Measurements from ENCODE around the gene PATL1. TPM values are rescaled to one million over a fixed set of nuclear protein-coding genes. Genes with fewer than 3 reads are reported as not detected.
A peak's percentile ranks its signal among the peaks of the same experiment; 100 is the strongest.
"Not testable (repeated sequence)": the region's sequence is repeated elsewhere in the genome, so short reads cannot be mapped to it uniquely, and the experiment has no call there.

PATL1 gene
- total RNA-seq, 2 experiments from 2014 or later = 51.8 to 55.2 TPM

DNA sequence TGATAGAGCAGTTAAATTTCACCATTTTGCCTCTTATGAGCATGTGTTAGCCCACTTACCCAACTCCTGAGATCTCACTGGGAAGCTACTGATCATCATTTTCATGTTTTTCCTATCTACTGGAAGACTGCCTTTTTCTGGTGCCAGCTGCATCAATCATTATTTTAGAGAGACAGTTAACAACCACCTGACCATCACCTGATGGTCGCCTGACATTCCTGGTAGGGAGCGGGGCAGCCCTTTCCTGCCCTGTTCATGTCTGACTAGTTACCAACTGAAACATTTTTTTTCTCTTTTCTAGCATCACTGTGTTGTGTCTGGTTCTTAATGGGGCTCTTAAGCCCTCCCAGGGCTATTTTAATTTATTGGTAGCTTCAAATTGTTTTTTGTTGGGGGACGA, 20.2 kb upstream of the PATL1 start:
- Mint-ChIP-seq H3K36me3 (ENCODE audit: low read depth) (no peaks in the 10 kb centered on the region), H3K4me1 (ENCODE audit: low read depth) (no peaks in the 10 kb centered on the region), H3K4me3 (no peak overlapping the region), H3K27me3 (peaks cover 37% of the 10 kb centered on the region), H3K27ac (no peak overlapping the region), H3K9me3 (peaks cover 13% of the 10 kb centered on the region)
- Histone ChIP-seq H3K4me1 (ENCODE audit: insufficient read depth, low read length) (no peaks in the 10 kb centered on the region), H3K36me3 (ENCODE audit: insufficient read depth, low read length) (no peaks in the 10 kb centered on the region), H3K4me3 (ENCODE audit: low read length) (no peak overlapping the region), H3K9me3 (ENCODE audit: control insufficient read depth in 1 of 2, insufficient read depth in 1 of 2, low read length in 2 of 2) (peaks cover 6 to 22% of the 10 kb centered on the region in 2 experiments), H3K27ac (ENCODE audit: low read depth in 1 of 2, low read length in 2 of 2) (no peak overlapping the region), H3K27me3 (ENCODE audit: control insufficient read depth in 1 of 2, insufficient read depth in 2 of 2, low read length in 2 of 2) (peaks cover 4 to 8% of the 10 kb centered on the region in 2 experiments)
- CTCF ChIA-PET = no interaction called here
- TF ChIP-seq, protein P1, sequence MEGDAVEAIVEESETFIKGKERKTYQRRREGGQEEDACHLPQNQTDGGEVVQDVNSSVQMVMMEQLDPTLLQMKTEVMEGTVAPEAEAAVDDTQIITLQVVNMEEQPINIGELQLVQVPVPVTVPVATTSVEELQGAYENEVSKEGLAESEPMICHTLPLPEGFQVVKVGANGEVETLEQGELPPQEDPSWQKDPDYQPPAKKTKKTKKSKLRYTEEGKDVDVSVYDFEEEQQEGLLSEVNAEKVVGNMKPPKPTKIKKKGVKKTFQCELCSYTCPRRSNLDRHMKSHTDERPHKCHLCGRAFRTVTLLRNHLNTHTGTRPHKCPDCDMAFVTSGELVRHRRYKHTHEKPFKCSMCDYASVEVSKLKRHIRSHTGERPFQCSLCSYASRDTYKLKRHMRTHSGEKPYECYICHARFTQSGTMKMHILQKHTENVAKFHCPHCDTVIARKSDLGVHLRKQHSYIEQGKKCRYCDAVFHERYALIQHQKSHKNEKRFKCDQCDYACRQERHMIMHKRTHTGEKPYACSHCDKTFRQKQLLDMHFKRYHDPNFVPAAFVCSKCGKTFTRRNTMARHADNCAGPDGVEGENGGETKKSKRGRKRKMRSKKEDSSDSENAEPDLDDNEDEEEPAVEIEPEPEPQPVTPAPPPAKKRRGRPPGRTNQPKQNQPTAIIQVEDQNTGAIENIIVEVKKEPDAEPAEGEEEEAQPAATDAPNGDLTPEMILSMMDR (IDR thresholded peaks at IDR 0.05) = no peak
- POLR2A ChIA-PET = no interaction called here
- DNase-seq = no peak
- intact Hi-C loops (cut with DNase I, micrococcal nuclease) = loop anchor here in 1 of 2 experiments (10.0 kb wide), 1 partner anchor 424 kb away; no protein-coding TSS in a partner anchor
- no peak for ATAC-seq (ENCODE audit: poor library complexity)

DNA sequence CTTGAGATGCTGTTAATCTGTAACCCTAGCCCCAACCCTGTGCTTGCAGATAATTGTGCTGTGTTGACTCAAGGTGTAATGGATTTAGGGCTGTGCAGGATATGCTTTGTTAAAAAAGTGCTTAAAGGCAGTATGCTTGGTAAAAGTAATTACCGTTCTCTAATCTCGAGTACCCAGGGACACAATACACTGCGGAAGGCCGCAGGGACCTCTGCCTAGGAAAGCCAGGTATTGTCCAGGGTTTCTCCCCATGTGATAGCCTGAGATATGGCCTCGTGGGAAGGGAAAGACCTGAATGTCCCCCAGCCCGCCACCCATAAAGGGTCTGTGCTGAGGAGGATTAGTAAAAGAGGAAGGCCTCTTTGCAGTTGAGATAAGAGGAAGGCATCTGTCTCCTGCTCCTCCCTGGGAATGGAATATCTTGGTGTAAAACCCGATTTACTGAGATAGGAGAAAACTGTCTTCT, 12.5 kb upstream of the PATL1 start:
- H3K4me1 ChIP-seq (ENCODE audit: insufficient read depth, low read length); H3K36me3 ChIP-seq (ENCODE audit: insufficient read depth, low read length); H3K4me3 ChIP-seq (ENCODE audit: low read length); H3K36me3 Mint-ChIP-seq (ENCODE audit: low read depth); POLR2A ChIA-PET; H3K27ac ChIP-seq (ENCODE audit: low read depth in 1 of 2, low read length in 2 of 2); H3K27ac Mint-ChIP-seq; H3K4me1 Mint-ChIP-seq (ENCODE audit: low read depth); ATAC-seq (ENCODE audit: poor library complexity); DNase-seq; H3K27me3 ChIP-seq (ENCODE audit: control insufficient read depth in 1 of 2, insufficient read depth in 2 of 2, low read length in 2 of 2); CTCF ChIA-PET; H3K4me3 Mint-ChIP-seq; H3K9me3 Mint-ChIP-seq; H3K9me3 ChIP-seq (ENCODE audit: control insufficient read depth in 1 of 2, insufficient read depth in 1 of 2, low read length in 2 of 2): not testable (repeated sequence)
- H3K27me3 Mint-ChIP-seq = peaks cover 32% of the 10 kb centered on the region
- intact Hi-C loops (cut with DNase I, micrococcal nuclease) = loop anchor here in 1 of 2 experiments (10.0 kb wide), 1 partner anchor 416 kb away; no protein-coding TSS in a partner anchor

DNA sequence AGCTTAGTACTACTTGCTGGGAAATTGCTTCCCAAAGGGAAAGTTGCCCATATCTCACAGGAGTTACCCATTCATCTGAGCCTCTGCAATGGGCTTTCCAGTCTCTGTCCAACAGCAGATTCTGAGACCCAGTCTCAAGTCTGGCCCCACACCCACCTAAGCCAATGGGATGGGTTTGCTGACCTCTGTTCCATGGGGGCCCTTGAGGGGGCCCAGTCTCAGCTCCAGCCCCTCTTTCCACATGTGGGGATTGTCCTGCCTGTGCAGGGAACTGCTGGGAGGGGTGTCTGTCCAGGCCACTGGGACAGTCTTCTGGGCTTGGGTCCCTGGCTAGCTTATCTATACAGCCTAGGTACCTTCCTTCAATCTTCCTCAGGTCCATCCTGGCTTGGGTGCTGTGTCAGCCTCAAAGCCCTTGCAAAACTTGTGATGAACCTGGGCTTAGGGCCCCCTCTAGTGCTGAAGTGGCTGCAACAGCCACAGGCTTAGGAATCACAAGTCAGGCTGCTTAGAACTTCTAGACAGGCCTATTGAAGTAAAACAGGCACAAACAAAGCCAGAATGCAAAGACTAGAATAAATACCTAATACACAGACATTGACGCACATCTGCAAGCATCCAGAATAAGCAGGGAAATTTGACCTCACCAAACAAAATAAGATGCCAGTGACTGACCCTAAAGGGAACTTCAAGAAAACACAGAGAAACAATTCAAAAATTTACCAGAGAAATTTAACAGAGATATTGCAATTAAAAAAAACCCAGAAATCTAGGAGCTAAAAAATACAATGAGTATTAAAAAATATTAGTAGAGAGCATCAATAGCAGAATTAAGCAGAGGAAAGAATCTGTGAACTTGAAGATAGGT, 11.7 kb upstream of the PATL1 start:
- POLR2A ChIA-PET = interaction anchor here (1.2 kb wide), 1 partner anchor 11 kb away, joined by 3 read pairs; the partner anchor contains the start of gene PATL1
- peak; percentile 93 for ATAC-seq (ENCODE audit: poor library complexity)

More for the DNA sequence above, 11.7 kb upstream of the PATL1 start:
- H3K9me3 Mint-ChIP-seq = no peaks in the 10 kb centered on the region
- H3K27ac ChIP-seq (ENCODE audit: low read depth in 1 of 2, low read length in 2 of 2) = no peak overlapping the region
- TF ChIP-seq, protein P1 (IDR thresholded peaks at IDR 0.05) = peak; percentile 64
- CTCF ChIA-PET = interaction anchor here (0.7 kb wide), 1 partner anchor 11 kb away, joined by 5 read pairs; no protein-coding TSS in a partner anchor
- H3K4me1 ChIP-seq (ENCODE audit: insufficient read depth, low read length) = no peaks in the 10 kb centered on the region
- H3K9me3 ChIP-seq (ENCODE audit: control insufficient read depth in 1 of 2, insufficient read depth in 1 of 2, low read length in 2 of 2) = no peaks in the 10 kb centered on the region
- H3K4me3 ChIP-seq (ENCODE audit: low read length) = no peak overlapping the region
- intact Hi-C loops (cut with DNase I, micrococcal nuclease) = loop anchor here in 1 of 2 experiments (1.0 to 10.0 kb wide), 2 partner anchors 143 to 416 kb away; no protein-coding TSS in a partner anchor
- no peaks in the 10 kb centered on the region for H3K36me3 ChIP-seq (ENCODE audit: insufficient read depth, low read length)
- no peaks in the 10 kb centered on the region for H3K36me3 Mint-ChIP-seq (ENCODE audit: low read depth)
- H3K27me3 Mint-ChIP-seq = peaks cover 28% of the 10 kb centered on the region
- peak; percentile 33 to 79 (median 48) for DNase-seq
- H3K4me3 Mint-ChIP-seq = no peak overlapping the region
- no peaks in the 10 kb centered on the region for H3K4me1 Mint-ChIP-seq (ENCODE audit: low read depth)
- no peak overlapping the region for H3K27ac Mint-ChIP-seq
- H3K27me3 ChIP-seq (ENCODE audit: control insufficient read depth in 1 of 2, insufficient read depth in 2 of 2, low read length in 2 of 2) = peaks cover 0 to 8% of the 10 kb centered on the region in 2 experiments
